Measurements from ENCODE around the gene SORCS2.
A peak's percentile ranks its signal among the peaks of the same experiment; 100 is the strongest.

SORCS2 gene

GRCh38 chr4:7768736-7769135 is 576.4 kb downstream of the SORCS2 start:
- no peak for DNase-seq (ENCODE audit: low read depth)
- TF ChIP-seq CTCF (conservative IDR thresholded peaks at IDR 0.05; ENCODE audit: low read length) = no peak
- H3K4me3 ChIP-seq (ENCODE audit: low read length) = no peak overlapping the region

- H3K4me3 ChIP-seq (ENCODE audit: low read length) = no peak overlapping the region
- no peak for DNase-seq (ENCODE audit: low read depth)
- TF ChIP-seq CTCF (conservative IDR thresholded peaks at IDR 0.05; ENCODE audit: low read length) = no peak
These were observed 577.3 kb downstream of the SORCS2 start for GRCh38 chr4:7769396-7770223.

- peak; percentile 26 for DNase-seq (ENCODE audit: low read depth)
- peak; percentile 64 for TF ChIP-seq CTCF (conservative IDR thresholded peaks at IDR 0.05; ENCODE audit: low read length)
- no peak overlapping the region for H3K4me3 ChIP-seq (ENCODE audit: low read length)
These were observed 578.1 kb downstream of the SORCS2 start for GRCh38 chr4:7770224-7771050.

- no peak for DNase-seq (ENCODE audit: low read depth)
- TF ChIP-seq CTCF (conservative IDR thresholded peaks at IDR 0.05; ENCODE audit: low read length) = no peak
- no peak overlapping the region for H3K4me3 ChIP-seq (ENCODE audit: low read length)
These were observed 578.7 kb downstream of the SORCS2 start for GRCh38 chr4:7771056-7771455.

- TF ChIP-seq CTCF (conservative IDR thresholded peaks at IDR 0.05; ENCODE audit: low read length) = no peak
- no peak overlapping the region for H3K4me3 ChIP-seq (ENCODE audit: low read length)
These were observed 579.5 kb downstream of the SORCS2 start for GRCh38 chr4:7771541-7772507.

GRCh38 chr4:7772711-7773385 is 580.5 kb downstream of the SORCS2 start:
- no peak overlapping the region for H3K4me3 ChIP-seq (ENCODE audit: low read length)
- peak; percentile 31 for DNase-seq (ENCODE audit: low read depth)
- TF ChIP-seq CTCF (conservative IDR thresholded peaks at IDR 0.05; ENCODE audit: low read length) = no peak

More at GRCh38 chr4:7771541-7772507, 579.5 kb downstream of the SORCS2 start:
- no peak for DNase-seq (ENCODE audit: low read depth)

Data from AG10803 (cell line).